Cardiac septum (tissue), 1 donor: ENCODE results near the gene RHEBL1. TPM values are rescaled to one million over a fixed set of nuclear protein-coding genes. Genes with fewer than 3 reads are reported as not detected.

ENCODE experiments used
- DNase-seq: peaks from one replicate; pipeline ENCODE4 v3.0.0-alpha.2; 2020; ENCODE audit warnings: low spot score
- intact Hi-C: fragments of 100-400 bp; cut with DNase I; formaldehyde crosslinking; loops from one replicate; pipeline ENCODE4 v1.14.0; 2022
- total RNA-seq: library from RNA; stranded (reverse); fragmentation: NEBNext Ultra II Directional; extraction: Animal tissue kit (Norgen Biotek cat#: 25700); gene quantifications from one replicate; pipeline ENCODE4 v1.2.1, GENCODE V29; 2021
- donor health status: DM: no; HTN: no; CAD: no.

Gene RHEBL1
- total RNA-seq, 1 donor from 2014 or later = 0.38 TPM

- intact Hi-C loops = no loop called here
- DNase-seq = no peak
These were observed 28.5 kb downstream of the RHEBL1 start for GRCh38 chr12:49041036-49041880.

- no peak for DNase-seq
- intact Hi-C loops = no loop called here
These were observed 29.4 kb downstream of the RHEBL1 start for GRCh38 chr12:49040364-49040855.

- intact Hi-C loops = no loop called here
- DNase-seq = no peak
These were observed 30.1 kb downstream of the RHEBL1 start for GRCh38 chr12:49039421-49040363.

- intact Hi-C loops = no loop called here
- DNase-seq = no peak
These were observed 31.4 kb downstream of the RHEBL1 start for GRCh38 chr12:49038291-49038955.

GRCh38 chr12:49037947-49038237 lies 31.9 kb downstream of the RHEBL1 start:
- DNase-seq = no peak
- intact Hi-C loops = no loop called here

- DNase-seq = no peak
- intact Hi-C loops = no loop called here
These were observed 32.5 kb downstream of the RHEBL1 start for GRCh38 chr12:49037111-49037946.

GRCh38 chr12:49036029-49036428 lies 33.8 kb downstream of the RHEBL1 start:
- intact Hi-C loops = no loop called here
- DNase-seq = no peak

- intact Hi-C loops = no loop called here
- DNase-seq = no peak
These were observed 35.5 kb downstream of the RHEBL1 start for GRCh38 chr12:49034286-49034622.

- intact Hi-C loops = no loop called here
- no peak for DNase-seq
These were observed 36.0 kb downstream of the RHEBL1 start for GRCh38 chr12:49033611-49034285.

GRCh38 chr12:49032679-49033447 lies 36.9 kb downstream of the RHEBL1 start:
- DNase-seq = no peak
- intact Hi-C loops = no loop called here

GRCh38 chr12:49032276-49032675 lies 37.5 kb downstream of the RHEBL1 start:
- no peak for DNase-seq
- intact Hi-C loops = no loop called here

- intact Hi-C loops = no loop called here
- DNase-seq = no peak
These were observed 38.1 kb downstream of the RHEBL1 start for GRCh38 chr12:49031573-49032161.

- intact Hi-C loops = no loop called here
- DNase-seq = no peak
These were observed 38.8 kb downstream of the RHEBL1 start for GRCh38 chr12:49030714-49031572.

GRCh38 chr12:49030119-49030518 lies 39.7 kb downstream of the RHEBL1 start:
- DNase-seq = no peak
- intact Hi-C loops = no loop called here

- DNase-seq = no peak
- intact Hi-C loops = no loop called here
These were observed 41.0 kb downstream of the RHEBL1 start for GRCh38 chr12:49028666-49029275.

GRCh38 chr12:49027846-49028555 lies 41.8 kb downstream of the RHEBL1 start:
- intact Hi-C loops = no loop called here
- no peak for DNase-seq
